GM03348 (cell line): ENCODE measurements around the gene SEC63.
"Not testable (repeated sequence)": the region's sequence is repeated elsewhere in the genome, so short reads cannot be mapped to it uniquely, and the experiment has no call there.

Experiments
- DNase-seq: peaks from one replicate; pipeline ENCODE4 v3.0.0; 2012; ENCODE audit warnings: low spot score

The SEC63 gene, protein sequence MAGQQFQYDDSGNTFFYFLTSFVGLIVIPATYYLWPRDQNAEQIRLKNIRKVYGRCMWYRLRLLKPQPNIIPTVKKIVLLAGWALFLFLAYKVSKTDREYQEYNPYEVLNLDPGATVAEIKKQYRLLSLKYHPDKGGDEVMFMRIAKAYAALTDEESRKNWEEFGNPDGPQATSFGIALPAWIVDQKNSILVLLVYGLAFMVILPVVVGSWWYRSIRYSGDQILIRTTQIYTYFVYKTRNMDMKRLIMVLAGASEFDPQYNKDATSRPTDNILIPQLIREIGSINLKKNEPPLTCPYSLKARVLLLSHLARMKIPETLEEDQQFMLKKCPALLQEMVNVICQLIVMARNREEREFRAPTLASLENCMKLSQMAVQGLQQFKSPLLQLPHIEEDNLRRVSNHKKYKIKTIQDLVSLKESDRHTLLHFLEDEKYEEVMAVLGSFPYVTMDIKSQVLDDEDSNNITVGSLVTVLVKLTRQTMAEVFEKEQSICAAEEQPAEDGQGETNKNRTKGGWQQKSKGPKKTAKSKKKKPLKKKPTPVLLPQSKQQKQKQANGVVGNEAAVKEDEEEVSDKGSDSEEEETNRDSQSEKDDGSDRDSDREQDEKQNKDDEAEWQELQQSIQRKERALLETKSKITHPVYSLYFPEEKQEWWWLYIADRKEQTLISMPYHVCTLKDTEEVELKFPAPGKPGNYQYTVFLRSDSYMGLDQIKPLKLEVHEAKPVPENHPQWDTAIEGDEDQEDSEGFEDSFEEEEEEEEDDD

DNA sequence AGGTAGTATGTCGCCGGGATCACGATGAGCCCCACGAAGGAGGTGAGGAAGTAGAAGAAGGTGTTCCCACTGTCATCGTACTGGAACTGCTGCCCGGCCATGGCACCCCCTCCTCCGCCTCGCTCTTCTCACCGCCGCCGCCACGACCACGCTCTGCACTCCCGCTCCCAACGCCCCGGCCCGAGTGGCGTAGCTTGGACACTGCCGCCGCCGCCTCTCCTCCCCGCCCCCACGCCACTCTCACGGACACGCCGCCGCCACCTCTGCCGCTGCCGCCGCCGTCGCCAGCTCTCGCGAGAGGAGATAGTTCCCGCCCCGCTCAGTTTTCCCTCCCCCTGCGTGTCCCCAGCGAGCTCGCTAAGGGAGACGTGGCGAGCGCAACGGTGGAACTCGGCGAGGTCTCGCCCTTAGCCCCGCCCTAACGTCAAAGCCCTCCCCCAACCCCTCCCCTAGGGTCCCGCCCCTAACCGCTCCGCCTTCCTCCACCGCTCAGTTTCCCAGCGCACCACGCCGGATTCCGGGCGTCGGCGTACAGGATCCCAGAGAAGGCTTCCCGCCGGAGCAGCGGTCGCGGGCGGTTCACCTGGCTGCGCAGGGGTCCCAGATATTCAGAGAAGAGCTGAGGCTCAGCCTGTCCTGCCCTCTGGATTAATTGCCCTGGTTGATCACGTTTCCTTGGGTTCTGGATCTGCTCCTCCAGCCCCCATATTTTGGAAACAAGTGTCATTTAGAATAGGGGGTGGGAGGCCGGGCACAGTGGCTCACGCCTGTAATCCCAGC lies at the start of gene SEC63:
Gene SEC63, minus strand, starts transcription at position 300 of the 780 bp plus-strand sequence. Its CDS starts 199 bp downstream, at position 101.
- peak; percentile 99 for DNase-seq

DNA sequence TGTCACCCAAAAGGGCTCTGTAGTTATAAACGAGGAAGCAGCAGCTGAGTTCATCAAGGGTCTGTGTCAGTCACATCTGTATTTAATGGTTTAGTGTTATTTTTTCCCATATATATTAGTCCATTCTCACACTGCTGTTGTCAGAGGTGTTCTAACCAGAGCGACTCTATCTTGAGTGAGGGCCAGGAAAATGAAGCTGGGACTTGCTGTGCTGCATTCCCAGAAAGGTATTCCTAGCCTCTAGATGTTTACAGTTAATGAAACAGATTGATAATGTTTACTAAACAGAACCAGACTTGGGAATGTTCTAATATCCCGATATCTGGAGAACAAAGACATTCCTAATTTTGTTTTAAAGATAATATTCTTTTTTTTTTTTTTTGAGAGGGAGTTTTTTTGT lies 48.0 kb upstream of the SEC63 start:
- DNase-seq, result no peak

DNA sequence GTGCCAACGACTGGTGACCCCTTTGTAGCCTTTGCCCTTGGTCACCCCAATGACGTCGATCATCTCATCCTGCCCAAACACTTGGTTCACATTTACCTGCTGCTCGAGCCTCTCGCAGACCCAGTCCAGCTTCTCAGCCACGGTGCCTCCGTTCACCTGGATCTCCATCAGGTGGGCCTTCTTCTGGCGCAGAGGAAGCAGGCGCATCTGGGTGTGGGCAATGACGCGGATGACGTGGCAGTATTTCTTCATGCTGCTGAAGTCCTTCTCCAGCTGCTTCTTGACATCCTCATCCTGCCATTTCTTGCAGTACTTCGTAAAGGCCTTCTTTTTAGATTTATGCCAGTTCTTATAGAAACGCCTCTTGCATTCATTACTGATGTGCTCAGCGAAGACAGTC lies 46.9 kb upstream of the SEC63 start:
- DNase-seq, result no peak

- no peak for DNase-seq
Measured at GRCh38 chr6:108002365-108003221, 44.6 kb upstream of the SEC63 start.

- no peak for DNase-seq
Measured at GRCh38 chr6:108001696-108002231, 43.8 kb upstream of the SEC63 start.

- not testable (repeated sequence) for DNase-seq
Measured at GRCh38 chr6:108000259-108000658, 42.3 kb upstream of the SEC63 start.

GRCh38 chr6:107999341-107999740 lies 41.3 kb upstream of the SEC63 start:
- no peak for DNase-seq

- DNase-seq, result no peak
Measured at GRCh38 chr6:107991772-107992550, 34.0 kb upstream of the SEC63 start.

- DNase-seq, result no peak
Measured at GRCh38 chr6:107991061-107991460, 33.1 kb upstream of the SEC63 start.

- DNase-seq, result not testable (repeated sequence)
Measured at GRCh38 chr6:107990587-107990986, 32.6 kb upstream of the SEC63 start.

DNA sequence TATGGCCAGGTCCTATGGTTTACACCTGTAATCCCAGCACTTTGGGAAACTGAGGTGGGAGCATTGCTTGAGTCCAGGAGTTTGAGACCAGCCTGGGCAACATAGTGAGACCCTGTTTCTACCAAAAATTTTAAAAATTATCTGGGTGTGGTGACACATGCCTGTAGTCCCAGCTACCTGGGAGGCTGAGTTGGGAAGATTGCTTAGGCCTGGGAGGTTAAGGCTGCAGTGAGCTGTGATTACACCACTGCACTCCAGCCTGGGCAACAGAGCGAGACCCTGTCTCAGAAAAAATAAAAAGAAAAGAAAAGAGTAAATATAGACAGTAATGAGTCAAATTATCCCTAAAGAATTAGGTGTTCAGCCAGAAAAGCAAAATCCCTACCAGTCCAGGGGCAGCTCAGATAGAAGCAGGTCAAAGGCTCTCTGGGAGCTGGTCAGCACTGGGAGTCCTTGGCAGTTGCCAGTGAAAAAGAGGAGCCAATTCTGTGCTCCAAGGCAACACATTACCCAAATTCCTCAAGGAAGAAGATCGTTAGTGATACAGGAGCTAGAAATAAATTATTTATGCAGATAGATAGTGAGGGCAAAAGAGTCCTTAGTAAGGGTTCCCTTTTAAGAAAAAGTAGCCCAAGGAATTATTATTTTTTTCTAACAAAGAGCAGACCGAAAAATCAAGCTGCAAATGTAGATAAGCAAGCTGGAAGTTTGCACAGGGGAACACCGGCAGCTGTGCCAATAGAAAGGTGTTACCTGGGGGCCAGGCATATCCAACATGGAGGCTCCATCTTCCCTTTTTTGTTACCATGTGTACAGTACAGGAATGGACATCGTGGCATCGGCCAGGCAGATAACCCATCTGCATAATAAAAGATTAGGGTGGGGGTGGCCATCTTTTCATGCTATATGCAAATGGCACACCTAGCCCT lies 31.4 kb upstream of the SEC63 start:
- no peak for DNase-seq

- DNase-seq, result no peak
Measured at GRCh38 chr6:107988570-107988969, 30.6 kb upstream of the SEC63 start.

GRCh38 chr6:107987805-107988204 lies 29.8 kb upstream of the SEC63 start:
- no peak for DNase-seq

DNA sequence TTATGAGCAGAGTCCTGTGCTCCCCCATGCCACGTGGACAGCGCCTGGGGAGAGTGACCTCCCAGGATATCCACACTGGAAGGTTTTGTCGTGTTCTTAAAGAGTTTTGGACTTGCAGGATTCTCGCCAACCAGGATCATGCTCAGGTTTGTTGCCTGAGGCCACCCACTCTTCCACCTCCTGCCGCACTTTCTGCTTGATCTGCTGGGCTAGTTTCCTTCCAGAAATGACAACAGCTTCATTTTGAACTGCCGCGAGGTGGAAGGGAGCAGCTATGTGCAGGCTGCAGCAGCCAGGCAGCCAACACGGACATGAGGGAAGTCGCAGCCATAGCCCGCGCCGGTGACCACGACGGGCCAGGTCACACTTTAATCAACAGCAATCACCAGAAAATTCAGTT lies 27.7 kb upstream of the SEC63 start:
- DNase-seq, result no peak

GRCh38 chr6:107983811-107984210 lies 25.8 kb upstream of the SEC63 start:
- no peak for DNase-seq

GRCh38 chr6:107982486-107982885 lies 24.5 kb upstream of the SEC63 start:
- DNase-seq, result no peak

- DNase-seq, result no peak
Measured at GRCh38 chr6:107981695-107982094, 23.7 kb upstream of the SEC63 start.

- peak; percentile 43 for DNase-seq
Measured at GRCh38 chr6:107977283-107977682, 19.3 kb upstream of the SEC63 start.

- DNase-seq, result no peak
Measured at GRCh38 chr6:107976155-107976783, 18.3 kb upstream of the SEC63 start.
